PC-9 (cell line): ENCODE data around the gene IL11. TPM values are rescaled to one million over a fixed set of nuclear protein-coding genes. Genes with fewer than 3 reads are reported as not detected.
A peak's percentile ranks its signal among the peaks of the same experiment; 100 is the strongest.

Experiments used
- BruUV-seq: library from RNA; stranded (reverse); fragments of 400-500 nt; replicated peaks from 2 replicates; lab custom pipeline; 2021; lab: Mats Ljungman, UMichigan
- CTCF ChIA-PET: fragments of 300-600 bp; sonication (Branson Sonifier 250); formaldehyde crosslinking; loops from one replicate; lab custom pipeline; 2022; ENCODE audit warnings: antibody characterized with exemption; lab: Charles Lee
- POLR2A ChIA-PET: fragments of 300-600 bp; sonication (Branson Sonifier 250); formaldehyde crosslinking; loops from one replicate; lab custom pipeline; 2022; ENCODE audit warnings: antibody characterized with exemption; ENCODE audit not compliant: unreplicated experiment; lab: Charles Lee
- DNase-seq, 2 experiments: peaks; one replicate each; pipeline versions ENCODE4 v3.0.0 to v3.0.0-alpha.2; 2015 to 2022; ENCODE audit warnings: mixed read lengths in 1 of 2
- H2AFZ ChIP-seq: fragments of 200-600 bp; sonication (generic); 2 replicates; pipeline ENCODE4 v1.8.1; 2017; ENCODE audit warnings: antibody characterized with exemption
- H3F3A ChIP-seq: fragments of 200-600 bp; sonication (generic); 2 replicates; pipeline ENCODE4 v1.8.1; 2017; ENCODE audit warnings: antibody characterized with exemption, mild to moderate bottlenecking, low read depth; ENCODE audit not compliant: insufficient read depth
- H3K27ac ChIP-seq: fragments of 200-600 bp; sonication (generic); 2 replicates; pipeline ENCODE4 v1.6.1; 2016; ENCODE audit warnings: mixed run types
- H3K27me3 ChIP-seq: fragments of 200-600 bp; sonication (generic); 2 replicates; pipeline ENCODE4 v1.6.1; 2016; ENCODE audit warnings: low read depth, mixed run types; ENCODE audit not compliant: insufficient read depth
- H3K36me3 ChIP-seq: fragments of 200-600 bp; sonication (generic); 2 replicates; pipeline ENCODE4 v1.6.1; 2016; ENCODE audit warnings: low read depth, mixed run types
- H3K4me1 ChIP-seq: fragments of 200-600 bp; sonication (generic); replicated peaks from 2 replicates; pipeline ENCODE4 v1.6.1; 2016; ENCODE audit warnings: mixed run types; ENCODE audit not compliant: insufficient read depth
- H3K4me2 ChIP-seq: fragments of 200-600 bp; sonication (generic); 2 replicates; pipeline ENCODE4 v1.6.1; 2017; ENCODE audit warnings: mixed run types
- H3K4me3 ChIP-seq: fragments of 200-600 bp; sonication (generic); 2 replicates; pipeline ENCODE4 v1.6.1; 2016; ENCODE audit warnings: mixed run types
- H3K79me2 ChIP-seq: fragments of 200-600 bp; sonication (generic); 2 replicates; pipeline ENCODE4 v1.6.1; 2017; ENCODE audit warnings: low read depth, mixed run types
- H3K9me2 ChIP-seq: fragments of 200-600 bp; sonication (generic); 2 replicates; pipeline ENCODE4 v1.8.1; 2017; ENCODE audit warnings: mild to moderate bottlenecking; ENCODE audit not compliant: insufficient read depth
- H3K9me3 ChIP-seq: fragments of 200-600 bp; sonication (generic); 2 replicates; pipeline ENCODE4 v1.8.1; 2016; ENCODE audit warnings: low read depth; ENCODE audit not compliant: insufficient read depth
- H4K20me1 ChIP-seq: fragments of 200-600 bp; sonication (generic); 2 replicates; pipeline ENCODE4 v1.8.1; 2017; ENCODE audit not compliant: insufficient read depth
- CTCF ChIP-seq: fragments of 200-600 bp; sonication (generic); conservative IDR thresholded peaks from 2 replicates; pipeline ENCODE4 v1.6.1; 2017; ENCODE audit warnings: mixed run types, antibody characterized with exemption, mild to moderate bottlenecking, moderate library complexity
- EZH2 ChIP-seq: fragments of 200-600 bp; sonication (generic); IDR thresholded peaks from 2 replicates; pipeline ENCODE4 v1.8.0; 2017; ENCODE audit warnings: antibody characterized with exemption, low read depth
- intact Hi-C: fragments of 100-400 bp; cut with micrococcal nuclease; formaldehyde crosslinking; loops from one replicate; pipeline ENCODE4 v1.10.0; 2022; ENCODE audit not compliant: unreplicated experiment
- total RNA-seq: library from RNA; stranded (reverse); gene quantifications from 2 replicates; pipeline ENCODE4 v1.2.3, GENCODE V29; 2021

The IL11 gene
- total RNA-seq, 1 experiment from 2014 or later, result 4.1 TPM

DNA sequence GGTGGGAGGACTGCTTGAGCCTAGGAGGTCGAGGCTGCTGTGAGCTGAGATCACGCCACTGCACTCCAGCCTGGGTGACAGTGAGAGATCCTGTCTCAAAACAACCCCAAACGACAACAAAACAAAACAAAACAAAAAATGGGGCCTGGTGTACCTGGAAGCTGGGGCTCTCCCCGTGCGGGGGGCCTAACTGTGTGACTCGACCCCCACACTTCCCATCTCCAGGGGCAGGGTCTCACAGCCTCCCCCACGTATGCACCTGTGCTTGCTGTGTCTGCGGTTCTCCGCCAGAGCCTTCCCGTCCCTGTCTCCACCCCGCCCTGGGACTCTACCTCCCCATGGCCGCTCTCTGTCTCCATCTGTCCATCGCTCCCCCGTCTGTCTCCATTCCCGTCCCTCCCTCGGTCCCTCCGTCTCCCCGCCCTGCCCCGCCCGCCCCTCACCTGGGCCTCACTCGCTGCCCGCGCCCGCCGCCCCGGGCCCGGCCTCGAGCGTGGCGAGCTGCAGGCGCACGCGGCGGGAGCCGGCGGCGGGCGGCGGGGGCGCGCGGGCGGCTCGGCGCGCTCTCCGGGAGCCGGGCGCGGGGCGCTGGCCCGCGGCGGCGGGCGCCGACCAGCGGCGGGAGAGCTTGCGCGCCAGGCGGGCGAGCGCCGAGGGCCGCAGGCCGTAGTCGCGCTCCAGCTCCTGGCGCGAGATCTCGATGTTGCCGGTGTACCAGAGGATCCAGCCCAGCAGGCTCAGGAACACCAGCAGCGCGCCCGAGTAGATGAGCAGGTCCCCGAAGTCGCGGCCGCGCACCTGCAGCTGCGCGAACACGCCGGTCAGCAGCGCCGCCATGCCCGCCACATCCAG, 13.2 kb upstream of the IL11 start:
- Histone ChIP-seq H3F3A (peaks cover 52% of the 10 kb centered on the region), H2AFZ (peak overlapping the region; percentile 71), H3K27me3 (no peaks in the 10 kb centered on the region), H3K79me2 (peaks cover 57% of the 10 kb centered on the region), H3K4me2 (peak overlapping the region; percentile 90), H3K9me2 (no peaks in the 10 kb centered on the region), H3K4me3 (peak overlapping the region; percentile 88), H3K36me3 (peaks cover 27% of the 10 kb centered on the region), H3K9me3 (no peaks in the 10 kb centered on the region), H4K20me1 (peaks cover 25% of the 10 kb centered on the region), H3K27ac (peak overlapping the region; percentile 50), H3K4me1 (peaks cover 34% of the 10 kb centered on the region)
- BruUV-seq, result no TSS peak
- DNase-seq, result peak; percentile 72 to 76
- ChIA-PET POLR2A (interaction anchor here (0.6 to 1.7 kb wide), 7 partner anchors 24 to 234 kb away, joined by 3 to 58 read pairs (median 4); partner anchors contain the start of genes HSPBP1, KMT5C and TNNT1), CTCF (interaction anchor here (0.6 to 1.9 kb wide), 8 partner anchors 31 to 764 kb away, joined by 3 to 13 read pairs (median 6); partner anchors contain the start of genes KMT5C and PPP6R1)
- TF ChIP-seq EZH2, result no peak
- TF ChIP-seq CTCF, result no peak
- intact Hi-C loops, result loop anchor here (2.0 to 10.0 kb wide), 3 partner anchors 23 to 219 kb away; partner anchors contain the start of genes DNAAF3 and UBE2S

GRCh38 chr19:55382522-55383054, 12.3 kb upstream of the IL11 start:
- BruUV-seq, result TSS peak; percentile 27
- POLR2A ChIA-PET, result interaction anchor here (0.6 to 0.8 kb wide), 2 partner anchors 12 to 233 kb away, joined by 4 to 26 read pairs; partner anchors contain the start of gene TNNT1

More at GRCh38 chr19:55382522-55383054, 12.3 kb upstream of the IL11 start:
- Histone ChIP-seq H3F3A (peaks cover 43% of the 10 kb centered on the region; the same call in 1 of the 2 replicates), H2AFZ (no peak overlapping the region), H4K20me1 (peaks cover 19% of the 10 kb centered on the region), H3K79me2 (peaks cover 48% of the 10 kb centered on the region), H3K27me3 (no peaks in the 10 kb centered on the region), H3K4me1 (peaks cover 25% of the 10 kb centered on the region), H3K9me3 (no peaks in the 10 kb centered on the region), H3K4me2 (peak overlapping the region; percentile 90), H3K27ac (no peak overlapping the region), H3K4me3 (peak overlapping the region; percentile 59), H3K9me2 (no peaks in the 10 kb centered on the region), H3K36me3 (peaks cover 18% of the 10 kb centered on the region)
- CTCF ChIA-PET, result interaction anchor here (1.5 kb wide), 1 partner anchor 81 kb away, joined by 10 read pairs; no protein-coding TSS in a partner anchor
- no peak for TF ChIP-seq CTCF
- TF ChIP-seq EZH2, result no peak
- intact Hi-C loops, result loop anchor here (10.0 kb wide), 1 partner anchor 218 kb away; the partner anchor contains the start of gene DNAAF3
- DNase-seq, result no peak
